Measurements from ENCODE around the gene SAC3D1. TPM values are rescaled to one million over a fixed set of nuclear protein-coding genes. Genes with fewer than 3 reads are reported as not detected.

SAC3D1 gene
- total RNA-seq, 1 donor from 2014 or later: 8.5 TPM

DNA sequence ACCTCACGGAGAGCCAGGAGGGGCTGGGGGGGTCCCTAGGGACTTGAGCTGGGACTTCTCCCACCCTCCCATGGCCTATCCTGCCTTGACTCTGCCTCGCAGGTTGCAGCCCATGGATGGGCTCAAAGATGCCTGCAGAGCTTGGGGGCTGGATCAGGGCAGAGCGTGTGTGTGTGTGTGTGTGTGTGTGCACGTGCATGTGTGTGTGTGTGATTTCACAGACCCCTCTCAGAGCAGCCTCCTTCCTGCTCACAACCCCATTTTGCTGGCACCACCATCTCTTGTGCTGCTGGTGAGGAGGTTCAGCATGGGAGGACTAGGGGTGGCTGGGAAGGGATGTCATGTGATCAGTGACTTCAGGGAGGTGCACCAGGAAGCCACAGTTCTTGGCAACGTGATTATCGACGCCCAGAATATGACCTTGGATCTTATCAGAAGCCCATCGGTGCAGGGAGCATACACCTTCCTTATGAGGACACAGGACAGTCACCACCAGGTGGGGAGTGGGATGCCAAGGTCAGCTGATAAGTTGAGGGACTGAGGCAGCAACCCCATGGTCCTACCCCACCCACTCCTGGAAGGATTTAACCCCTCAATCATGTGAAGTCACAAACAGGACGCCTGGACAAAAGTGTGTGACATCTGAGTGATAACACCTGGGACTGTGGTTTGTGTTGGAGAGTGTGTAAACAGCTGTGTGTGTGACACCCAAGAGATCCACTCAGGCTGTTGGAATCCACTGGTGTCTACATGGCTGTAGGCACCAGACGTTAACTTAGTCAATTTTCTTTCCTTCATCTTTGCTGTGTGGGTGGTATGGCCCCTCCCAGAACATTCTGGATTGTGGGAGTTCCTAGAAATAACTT, 19.2 kb downstream of the SAC3D1 start:
- no peak for DNase-seq (ENCODE audit: low read depth in 2 of 2)

- DNase-seq (ENCODE audit: low read depth in 2 of 2): peak; percentile 4 to 51
Observed at GRCh38 chr11:65060913-65061408, 20.0 kb downstream of the SAC3D1 start.

DNA sequence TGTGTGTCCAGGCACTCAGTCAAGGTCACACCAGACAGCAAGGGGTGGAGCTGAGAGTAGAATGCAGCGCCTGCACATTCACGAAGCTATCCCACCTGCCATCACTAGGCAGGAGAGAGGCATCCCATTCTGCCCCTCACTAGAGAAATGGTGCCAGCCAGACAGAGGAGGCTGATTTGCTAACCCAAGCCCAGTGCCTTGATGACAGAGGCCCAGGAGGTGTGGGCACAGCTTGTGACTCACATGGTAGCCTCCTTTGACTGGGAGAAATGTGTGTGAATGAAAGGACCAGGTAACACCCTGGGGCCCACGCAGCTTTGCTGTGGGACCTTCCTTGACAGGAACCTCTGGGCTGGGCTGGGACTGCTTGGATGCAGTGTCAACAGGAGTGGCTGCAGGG, 22.5 kb downstream of the SAC3D1 start:
- DNase-seq (ENCODE audit: low read depth in 2 of 2): no peak

- DNase-seq (ENCODE audit: low read depth in 2 of 2): no peak
Observed at GRCh38 chr11:65064847-65065240, 23.8 kb downstream of the SAC3D1 start.

DNA sequence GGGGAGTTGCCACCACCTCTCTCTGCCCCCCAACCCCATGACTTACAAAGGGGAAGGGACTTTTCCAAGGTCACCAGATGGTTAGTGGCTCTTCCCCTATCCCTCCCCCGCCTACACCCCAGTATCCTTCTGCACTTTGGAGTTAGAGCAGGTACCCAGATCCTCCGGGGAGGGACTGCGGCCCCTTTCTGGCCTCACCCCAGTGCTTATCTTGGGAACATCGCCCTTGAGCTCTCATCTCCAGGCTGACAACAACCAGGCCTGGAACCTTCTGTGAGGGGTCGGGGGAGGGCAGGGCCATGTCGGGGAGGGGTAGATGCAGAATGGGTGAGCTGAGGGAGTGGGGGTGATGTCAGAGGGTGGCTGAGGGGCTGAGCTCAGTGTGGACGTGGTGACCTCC, 24.8 kb downstream of the SAC3D1 start:
- DNase-seq (ENCODE audit: low read depth in 2 of 2): no peak

GRCh38 chr11:65066315-65066714, 25.3 kb downstream of the SAC3D1 start:
- no peak for DNase-seq (ENCODE audit: low read depth in 2 of 2)

- no peak for DNase-seq (ENCODE audit: low read depth in 2 of 2)
Observed at GRCh38 chr11:65066805-65067291, 25.8 kb downstream of the SAC3D1 start.

- DNase-seq (ENCODE audit: low read depth in 2 of 2): no peak
Observed at GRCh38 chr11:65067446-65067845, 26.4 kb downstream of the SAC3D1 start.

DNA sequence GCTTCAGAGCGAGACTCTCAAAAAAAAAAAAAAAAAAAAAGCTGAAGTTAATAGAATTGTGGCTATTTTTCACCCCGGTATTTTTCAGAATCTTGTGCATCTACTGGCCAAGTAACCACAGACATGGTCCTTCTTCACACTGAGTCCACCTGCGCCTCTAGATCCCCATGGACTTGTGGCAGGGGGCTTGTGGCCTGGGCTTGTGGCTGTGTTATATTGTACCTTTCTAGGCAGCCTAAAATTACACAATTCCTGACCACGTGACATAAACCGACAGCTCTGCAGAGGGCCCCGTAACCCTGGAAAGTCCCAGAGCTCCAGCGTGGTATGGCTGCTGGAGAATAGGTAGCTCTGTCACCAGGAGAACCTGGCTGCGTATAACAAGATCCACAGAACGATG, 28.2 kb downstream of the SAC3D1 start:
- peak in 1 of 2 donors; percentile 3 for DNase-seq (ENCODE audit: low read depth in 2 of 2)

GRCh38 chr11:65071907-65072630, 31.1 kb downstream of the SAC3D1 start:
- no peak for DNase-seq (ENCODE audit: low read depth in 2 of 2)

DNA sequence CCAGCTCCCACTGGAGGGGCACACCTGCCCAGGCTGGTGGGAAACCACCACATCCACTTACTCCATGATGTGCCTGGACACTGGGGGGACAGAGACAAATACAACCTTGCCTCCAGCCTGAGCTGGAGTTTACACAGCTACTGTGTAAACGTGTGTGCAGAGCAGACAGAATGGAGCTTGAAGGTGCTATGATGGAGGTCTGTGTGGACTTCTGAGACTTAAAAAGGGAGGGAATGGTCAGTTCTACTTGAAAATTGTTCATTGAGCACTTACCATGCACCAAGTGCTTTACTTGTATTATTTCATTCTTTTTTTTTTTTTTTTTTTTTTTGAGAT, 31.6 kb downstream of the SAC3D1 start:
- DNase-seq (ENCODE audit: low read depth in 2 of 2): no peak

GRCh38 chr11:65077451-65077850, 36.4 kb downstream of the SAC3D1 start:
- no peak for DNase-seq (ENCODE audit: low read depth in 2 of 2)

DNA sequence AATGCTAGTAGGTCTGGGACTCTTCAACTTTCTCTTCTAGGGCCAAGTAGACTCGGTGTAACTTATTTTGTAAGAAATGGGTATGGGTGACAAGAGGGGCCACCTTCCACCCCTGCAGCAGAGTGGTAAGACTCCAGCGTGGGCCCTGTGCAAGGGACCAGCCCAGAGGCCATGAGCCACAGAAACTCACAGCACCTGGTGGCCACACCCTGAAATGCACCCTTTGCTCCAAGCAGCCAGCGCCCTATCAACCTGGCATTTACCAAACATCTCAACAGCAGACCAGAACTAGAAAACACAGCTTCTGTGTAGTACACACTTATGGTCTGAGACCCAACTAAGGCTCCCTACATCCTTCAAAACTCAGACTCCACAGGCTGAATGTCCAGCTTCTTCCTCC, 37.1 kb downstream of the SAC3D1 start:
- peak; percentile 33 to 52 for DNase-seq (ENCODE audit: low read depth in 2 of 2)

DNA sequence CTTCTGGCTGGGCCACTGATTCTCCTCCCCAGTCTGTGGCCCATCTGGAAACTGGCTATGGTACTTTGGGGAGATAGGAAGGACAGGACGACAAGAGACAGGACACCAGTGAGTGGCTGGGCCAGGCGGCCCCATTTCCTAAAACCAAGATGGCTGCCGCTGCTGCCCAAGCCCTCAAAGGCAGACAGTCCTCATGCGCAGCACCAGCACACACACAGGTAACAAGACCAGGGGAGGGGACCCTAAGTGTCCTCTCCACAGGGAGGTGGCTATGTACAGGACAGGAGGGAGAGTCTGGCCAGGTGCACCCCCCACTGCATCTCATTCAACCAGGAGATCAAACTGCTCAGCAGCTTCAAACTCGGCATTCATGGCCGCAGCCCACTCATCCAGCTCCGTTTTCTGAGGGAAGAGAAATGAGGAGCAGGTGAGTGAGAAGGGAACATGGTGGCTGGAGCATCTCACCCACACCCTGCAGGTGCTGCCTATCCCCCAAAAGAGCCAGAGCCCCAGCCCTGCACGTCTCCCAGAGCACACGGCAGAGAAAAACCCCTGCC, 37.9 kb downstream of the SAC3D1 start:
- DNase-seq (ENCODE audit: low read depth in 2 of 2): no peak

- DNase-seq (ENCODE audit: low read depth in 2 of 2): no peak
Observed at GRCh38 chr11:65083134-65083833, 42.3 kb downstream of the SAC3D1 start.

DNA sequence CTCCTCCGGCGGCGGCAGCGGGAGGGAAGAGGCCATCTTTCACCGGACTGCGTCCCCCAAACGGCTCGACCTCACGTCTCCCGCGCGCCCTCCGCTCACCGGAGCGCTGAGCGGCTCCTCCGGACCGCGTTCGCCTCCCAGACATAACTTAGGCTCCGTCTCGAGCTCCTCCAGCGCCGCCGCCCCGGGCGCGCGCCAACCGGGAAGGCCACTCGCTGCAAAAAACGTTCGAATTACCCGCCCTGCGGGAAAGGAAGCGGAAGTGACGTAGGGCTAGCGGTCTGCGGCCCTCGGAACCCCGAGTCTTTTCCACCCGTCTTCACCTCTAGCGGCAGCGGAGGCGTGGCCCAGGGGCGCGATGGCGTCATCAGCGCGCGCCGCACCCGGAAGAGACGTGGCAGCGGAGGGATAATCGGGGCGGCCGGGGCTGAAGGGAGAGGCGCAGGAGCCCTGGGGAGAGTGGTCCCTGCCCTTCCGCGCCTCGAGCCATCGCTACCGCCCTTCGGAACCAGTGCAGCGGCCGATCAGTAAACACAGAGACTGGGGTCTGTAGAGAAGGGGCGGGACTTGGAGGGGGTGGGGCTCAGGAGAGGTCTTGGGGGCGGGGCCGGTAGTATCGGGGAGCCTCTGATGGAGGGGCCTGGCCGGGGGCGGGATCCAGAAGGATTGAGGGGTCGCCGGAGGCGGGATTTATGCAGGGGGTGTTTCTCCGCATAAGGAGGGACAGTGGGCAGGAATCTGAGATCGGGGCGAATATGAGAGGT, 43.0 kb downstream of the SAC3D1 start, which contains the start of the genes CDCA5 and ZFPL1:
Gene CDCA5 (minus strand): TSS at position 207 of the 764 bp plus-strand sequence. CDS start 62 bp downstream, at position 145.
Gene ZFPL1 (plus strand): TSS at position 389 of the 764 bp plus-strand sequence. CDS start 477 bp downstream, outside the sequence.
- DNase-seq (ENCODE audit: low read depth in 2 of 2): peak; percentile 91 to 96

GRCh38 chr11:65084598-65085375, 43.8 kb downstream of the SAC3D1 start:
- DNase-seq (ENCODE audit: low read depth in 2 of 2): no peak

DNA sequence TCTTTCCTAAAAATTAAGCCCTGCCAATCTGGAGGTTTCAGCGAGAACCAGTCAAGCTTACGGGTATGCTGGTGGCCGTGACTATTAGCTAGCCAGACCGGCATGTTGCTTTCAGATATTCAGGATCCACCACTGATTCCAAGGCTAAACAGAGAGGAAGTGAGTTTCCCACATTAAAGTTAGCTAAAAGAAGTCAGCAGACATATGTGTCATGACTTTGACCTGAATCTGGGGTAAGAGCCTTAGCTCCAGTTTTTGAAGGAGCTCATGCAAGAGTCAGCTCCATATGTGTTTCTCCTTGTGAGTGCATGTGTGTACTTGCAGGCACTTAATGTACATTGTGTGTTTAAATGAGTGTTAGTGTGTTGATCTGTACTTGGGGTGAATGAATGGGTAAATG, 44.4 kb downstream of the SAC3D1 start:
- DNase-seq (ENCODE audit: low read depth in 2 of 2): no peak

- DNase-seq (ENCODE audit: low read depth in 2 of 2): no peak
Observed at GRCh38 chr11:65086809-65087208, 45.8 kb downstream of the SAC3D1 start.

GRCh38 chr11:65087216-65087615, 46.2 kb downstream of the SAC3D1 start:
- DNase-seq (ENCODE audit: low read depth in 2 of 2): no peak
